Superior temporal gyrus (tissue), 1 donor: ENCODE data around the gene DOCK8.
A peak's percentile ranks its signal among the peaks of the same experiment; 100 is the strongest.

Source experiments
- DNase-seq: peaks from one replicate; pipeline ENCODE4 v3.0.0-alpha.2; 2016; ENCODE audit errors: extremely low spot score

Gene DOCK8

GRCh38 chr9:306907-307306 lies 92.2 kb downstream of the DOCK8 start:
- no peak for DNase-seq

- DNase-seq = no peak
Observed at GRCh38 chr9:311841-312240, 97.2 kb downstream of the DOCK8 start.

- DNase-seq = no peak
Observed at GRCh38 chr9:312596-313320, 98.1 kb downstream of the DOCK8 start.

DNA sequence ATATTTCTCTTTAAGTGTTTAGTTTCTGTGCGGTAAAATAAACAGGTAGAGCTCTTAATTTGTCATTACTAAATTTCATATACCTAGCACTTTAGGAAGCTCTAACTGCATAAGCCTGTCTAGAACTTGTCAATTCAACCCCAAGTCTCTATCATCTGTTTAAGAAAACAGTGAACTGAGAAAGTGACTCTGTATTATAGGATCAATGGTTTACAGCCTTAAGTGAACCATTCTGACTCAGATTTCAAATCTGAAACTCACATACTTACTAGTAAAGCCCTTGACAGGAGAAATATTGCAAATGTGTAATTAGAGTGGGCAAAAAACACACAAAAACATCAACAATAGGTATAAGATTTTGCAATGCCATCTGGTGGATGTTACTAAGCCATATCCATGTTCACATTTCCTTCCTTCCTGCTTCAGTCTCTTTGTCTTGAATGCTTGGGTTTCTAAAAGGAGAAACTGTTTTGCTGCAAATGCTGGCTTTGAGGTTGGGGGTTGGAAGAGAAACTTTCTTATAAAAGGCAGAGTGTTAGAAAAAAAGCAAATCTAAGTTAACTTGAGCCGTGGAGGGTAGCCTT lies 101.8 kb downstream of the DOCK8 start:
- no peak for DNase-seq

DNA sequence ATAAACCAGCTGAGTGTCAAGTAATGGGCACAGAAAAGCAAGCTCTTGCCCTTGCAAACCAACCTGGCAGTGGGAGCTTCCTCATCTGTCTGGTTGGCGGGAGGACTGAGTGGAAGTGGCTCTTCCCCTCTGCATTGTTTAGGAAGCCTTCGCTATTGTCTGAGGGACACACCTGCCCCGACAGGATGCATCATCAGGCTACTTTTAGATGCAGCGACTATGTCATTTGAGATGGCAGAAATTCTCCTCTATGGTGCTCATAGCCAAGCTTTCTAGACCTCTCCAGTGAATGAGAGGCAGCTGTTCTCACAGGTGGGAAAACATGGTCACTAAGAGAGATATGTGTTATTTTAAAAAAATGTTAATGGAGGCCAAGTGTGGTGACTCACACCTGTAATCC lies 104.0 kb downstream of the DOCK8 start:
- DNase-seq = no peak

- no peak for DNase-seq
Observed at GRCh38 chr9:324971-325370, 110.3 kb downstream of the DOCK8 start.

GRCh38 chr9:326667-327066 lies 112.0 kb downstream of the DOCK8 start:
- DNase-seq = no peak

GRCh38 chr9:328453-328852 lies 113.8 kb downstream of the DOCK8 start:
- DNase-seq = no peak

GRCh38 chr9:331197-331596 lies 116.5 kb downstream of the DOCK8 start:
- DNase-seq = no peak

- DNase-seq = no peak
Observed at GRCh38 chr9:335373-335772, 120.7 kb downstream of the DOCK8 start.

- no peak for DNase-seq
Observed at GRCh38 chr9:336039-336438, 121.4 kb downstream of the DOCK8 start.

- no peak for DNase-seq
Observed at GRCh38 chr9:338602-339001, 123.9 kb downstream of the DOCK8 start.

GRCh38 chr9:341634-342421 lies 127.2 kb downstream of the DOCK8 start:
- no peak for DNase-seq

DNA sequence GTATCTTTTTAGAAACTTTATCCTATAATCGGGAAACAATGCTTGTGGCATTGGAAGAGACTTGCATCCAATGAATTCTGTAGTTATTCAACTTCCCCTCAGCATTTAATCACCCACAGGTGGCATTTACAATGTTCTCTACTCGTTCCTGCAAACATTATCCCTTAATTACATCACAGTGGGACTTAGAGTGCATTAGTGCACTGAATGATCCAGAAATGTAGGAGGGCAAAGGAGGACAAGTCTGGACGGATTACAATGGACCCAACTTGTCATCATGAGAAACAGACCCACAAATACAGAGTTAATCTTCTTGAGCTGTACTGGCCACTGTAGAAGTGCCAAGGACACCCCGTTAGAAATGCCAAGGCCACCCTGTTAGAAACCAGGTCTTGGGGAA lies 129.1 kb downstream of the DOCK8 start:
- DNase-seq = no peak

GRCh38 chr9:346111-346571 lies 131.5 kb downstream of the DOCK8 start:
- DNase-seq = no peak

DNA sequence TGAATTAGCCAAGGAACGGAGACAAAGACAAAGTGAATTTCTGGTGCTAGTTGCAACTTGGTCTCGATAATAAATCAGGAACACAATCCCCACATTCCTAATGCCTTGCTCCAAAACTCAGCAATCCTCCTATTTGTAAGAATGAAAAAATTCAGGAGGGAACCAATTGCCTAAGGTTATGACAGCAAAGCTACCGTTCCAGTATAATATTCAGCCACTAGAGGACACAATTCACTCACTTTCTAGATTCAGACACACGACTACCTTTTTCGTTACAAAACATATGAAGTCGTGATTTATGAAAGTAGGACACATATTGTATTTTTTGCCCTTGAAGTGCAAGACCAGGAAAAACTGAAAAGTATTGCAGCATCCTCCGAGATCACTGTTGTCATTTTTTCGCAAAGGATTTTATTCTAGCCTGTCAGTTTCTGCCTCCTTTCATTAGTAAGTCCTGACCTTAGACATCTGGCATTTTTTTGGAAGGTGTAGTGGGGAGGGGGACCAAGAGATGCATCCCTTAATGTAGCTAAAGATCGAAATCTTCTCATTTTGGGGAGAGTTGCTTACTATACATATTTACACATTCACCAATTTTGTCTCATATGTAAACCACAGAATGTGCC lies 133.1 kb downstream of the DOCK8 start:
- peak; percentile 82 for DNase-seq

GRCh38 chr9:350384-350783 lies 135.7 kb downstream of the DOCK8 start:
- DNase-seq = no peak

- no peak for DNase-seq
Observed at GRCh38 chr9:351916-352315, 137.3 kb downstream of the DOCK8 start.

DNA sequence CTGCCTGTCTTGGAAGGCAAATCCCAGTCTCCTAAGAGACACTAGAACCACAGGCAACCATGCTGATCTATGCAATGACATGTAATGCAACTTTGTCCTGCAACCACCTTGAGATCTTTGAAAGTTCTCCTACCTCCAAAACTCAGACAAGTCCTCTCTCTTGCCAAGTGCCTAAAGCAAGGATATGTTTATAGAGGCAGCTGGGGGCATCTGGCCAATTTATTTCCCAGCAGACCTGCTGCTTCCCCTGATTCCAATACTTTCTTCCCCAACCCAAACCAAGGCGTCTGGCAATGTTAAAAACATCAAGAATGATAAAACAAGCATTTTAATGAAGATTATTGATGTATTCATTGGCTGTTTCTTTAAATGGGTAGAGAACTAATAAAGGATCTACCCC lies 138.4 kb downstream of the DOCK8 start:
- no peak for DNase-seq

DNA sequence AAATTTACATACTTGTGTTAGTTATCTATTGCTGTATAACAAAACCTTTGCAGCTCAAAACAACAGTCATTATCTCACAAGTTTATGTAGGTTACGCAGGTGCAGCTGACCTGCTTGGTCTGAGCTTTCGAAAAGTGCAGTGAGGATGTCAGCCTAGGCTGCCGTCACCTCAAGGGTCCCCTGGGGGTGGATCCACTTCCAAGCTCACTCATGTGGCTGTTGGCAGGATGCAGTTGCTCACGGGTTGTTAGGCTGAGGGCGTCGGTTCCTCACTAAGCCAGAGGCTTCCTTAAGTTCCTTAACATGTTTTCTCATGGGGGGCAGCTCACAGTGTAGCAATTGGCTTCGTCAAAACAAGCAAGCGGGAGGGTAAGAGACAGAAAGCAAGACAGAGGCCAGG lies 139.8 kb downstream of the DOCK8 start:
- no peak for DNase-seq

DNA sequence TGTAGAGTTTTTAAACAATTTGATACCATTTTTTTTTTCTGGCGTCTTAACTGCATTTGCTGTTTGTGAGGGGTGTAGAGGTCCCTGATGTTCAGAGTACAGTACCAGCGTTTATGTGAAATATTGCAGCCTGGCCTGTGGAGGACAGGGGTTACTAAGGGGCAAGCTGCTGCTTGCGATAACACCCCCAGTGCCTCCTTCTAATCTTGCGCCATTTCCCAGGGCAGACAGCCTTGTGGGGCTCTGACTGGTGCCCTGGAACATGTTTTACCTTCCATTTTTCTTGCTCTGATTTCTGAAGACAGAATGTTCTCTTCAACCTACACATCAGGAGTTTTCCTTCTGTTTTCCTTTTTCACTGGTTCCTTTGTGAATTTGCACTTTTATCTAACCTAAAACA lies 142.9 kb downstream of the DOCK8 start:
- DNase-seq = no peak

DNA sequence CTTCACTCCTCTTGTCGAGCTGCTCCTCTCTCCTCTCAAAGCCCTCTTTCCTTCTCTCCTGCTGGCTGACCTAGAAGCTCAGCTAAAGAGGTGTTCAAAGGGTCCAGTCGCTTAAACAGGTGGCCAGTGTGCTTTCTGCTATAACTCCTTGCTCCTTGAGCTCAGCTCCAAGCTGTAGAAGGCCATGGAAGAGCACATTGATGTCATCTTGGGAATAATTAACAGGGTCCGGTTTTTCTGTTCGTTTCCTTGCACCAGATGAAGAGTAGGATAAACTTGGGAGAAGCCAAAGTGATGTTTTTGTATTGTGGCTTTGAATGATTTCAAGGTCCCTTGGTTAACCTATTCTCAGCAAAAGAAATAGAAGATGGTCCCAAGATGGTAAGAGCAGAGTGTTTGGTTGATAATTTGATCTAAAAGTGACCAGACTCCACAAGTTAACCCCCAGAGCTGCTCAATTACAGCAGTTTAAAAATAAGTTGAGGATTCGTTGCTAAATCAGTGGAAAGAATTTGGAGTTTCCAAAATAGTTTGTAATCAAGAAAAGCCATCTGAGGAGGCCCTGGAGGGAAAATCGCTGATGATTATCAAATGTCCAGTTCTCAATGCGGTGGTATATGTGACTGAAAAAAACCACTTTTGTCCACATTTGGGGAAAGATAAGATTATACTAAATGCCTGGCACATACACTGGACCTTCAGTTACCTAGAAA lies 148.1 kb downstream of the DOCK8 start:
- DNase-seq = no peak
